Measurements from ENCODE around the gene F5. TPM values are rescaled to one million over a fixed set of nuclear protein-coding genes. Genes with fewer than 3 reads are reported as not detected.

Gene F5
- total and polyA plus RNA-seq, 2 of the 13 experiments (the other 11 are each of a cell fraction or from before 2014, with no cell fraction given) = 38.3 to 64.0 TPM

DNA sequence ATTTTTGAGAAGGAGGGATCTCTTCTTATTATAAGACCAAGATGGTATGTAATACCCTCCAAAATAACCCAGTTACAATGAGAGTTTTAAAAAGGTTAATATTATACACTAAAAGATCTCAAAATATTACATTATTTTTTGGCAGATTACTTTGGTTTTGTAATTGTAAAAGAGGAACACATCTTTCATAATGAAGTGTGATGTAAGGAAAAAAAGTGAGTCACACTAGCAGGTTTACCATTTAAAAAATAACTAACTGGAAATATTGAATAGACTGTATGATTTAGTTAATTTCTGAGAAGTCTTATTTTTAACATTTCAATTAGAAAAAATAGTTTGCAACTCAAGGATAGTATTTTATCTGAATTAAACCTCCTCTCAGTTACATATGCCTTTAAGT, 1.1 kb downstream of the F5 start:
- Histone ChIP-seq H3K36me3 (replicated peaks in 1 of 2; ENCODE audit: control insufficient read depth in 1 of 2, insufficient read depth in 2 of 2, low read length in 2 of 2) (peaks cover 5 to 10% of the 10 kb centered on the region in 2 experiments), H2AFZ (ENCODE audit: low read length) (no peak overlapping the region), H3K27ac (ENCODE audit: extremely low read length, insufficient read depth, low read length) (peak overlapping the region; percentile 95), H3K4me3 (replicated peaks in 1 of 3; ENCODE audit: insufficient read depth in 1 of 3, low read depth in 2 of 3, low read length in 3 of 3) (peak overlapping the region; percentile 84 to 98 (median 98)), H3K4me1 (ENCODE audit: insufficient read depth, low read length) (peaks cover 69% of the 10 kb centered on the region), H3K9me3 (ENCODE audit: low read length) (no peaks in the 10 kb centered on the region), H3K4me2 (ENCODE audit: low read depth, low read length) (peak overlapping the region; percentile 98), H4K20me1 (ENCODE audit: insufficient read depth, low read length) (no peaks in the 10 kb centered on the region), H3K27me3 (ENCODE audit: control insufficient read depth in 1 of 2, insufficient read depth in 2 of 2, low read length in 2 of 2) (no peaks in the 10 kb centered on the region; a peak in 1 of 5 replicates), H3K79me2 (ENCODE audit: insufficient read depth, low read length) (peaks cover 57% of the 10 kb centered on the region), H3K9ac (ENCODE audit: insufficient read depth, low read depth, low read length) (peak overlapping the region; percentile 98)
- no peak for DNase-seq (ENCODE audit: low spot score)
- no peak for FAIRE-seq
- intact Hi-C loops (cut with micrococcal nuclease; ENCODE audit: unreplicated experiment) = loop anchor here (5.0 kb wide), 2 partner anchors 118 to 307 kb away; partner anchors contain the start of gene SCYL3
- ATAC-seq = no peak
- in situ Hi-C loops (cut with HindIII; ENCODE audit: extremely low pct_ligation_motif_present, low pct_unique_long_range_greater_than_20kb) = no loop called here
- TF ChIP-seq RBFOX2 (IDR thresholded peaks at IDR 0.05; ENCODE audit: low read depth, low read length) (peak; percentile 61), HNRNPL (IDR thresholded peaks at IDR 0.05; ENCODE audit: low read depth, low read length) (0 out of 2 replicates have a peak, but pooled peaks have one; percentile 18), ZFP37 (CRISPR knock-in tag; IDR thresholded peaks at IDR 0.05; ENCODE audit: borderline replicate concordance) (no peak), HCFC1 (IDR thresholded peaks at IDR 0.05; ENCODE audit: low read depth, low read length) (no peak)
- ChIA-PET POLR2A (interaction anchor here (2.2 kb wide), 2 partner anchors 8 to 19 kb away, joined by 28 to 60 read pairs; no protein-coding TSS in a partner anchor), CTCF (ENCODE audit: low intra/inter-chr PET ratio, low total read pairs) (no interaction called here)
- TSS peak; percentile 85 for BruUV-seq (replicated peaks)

DNA sequence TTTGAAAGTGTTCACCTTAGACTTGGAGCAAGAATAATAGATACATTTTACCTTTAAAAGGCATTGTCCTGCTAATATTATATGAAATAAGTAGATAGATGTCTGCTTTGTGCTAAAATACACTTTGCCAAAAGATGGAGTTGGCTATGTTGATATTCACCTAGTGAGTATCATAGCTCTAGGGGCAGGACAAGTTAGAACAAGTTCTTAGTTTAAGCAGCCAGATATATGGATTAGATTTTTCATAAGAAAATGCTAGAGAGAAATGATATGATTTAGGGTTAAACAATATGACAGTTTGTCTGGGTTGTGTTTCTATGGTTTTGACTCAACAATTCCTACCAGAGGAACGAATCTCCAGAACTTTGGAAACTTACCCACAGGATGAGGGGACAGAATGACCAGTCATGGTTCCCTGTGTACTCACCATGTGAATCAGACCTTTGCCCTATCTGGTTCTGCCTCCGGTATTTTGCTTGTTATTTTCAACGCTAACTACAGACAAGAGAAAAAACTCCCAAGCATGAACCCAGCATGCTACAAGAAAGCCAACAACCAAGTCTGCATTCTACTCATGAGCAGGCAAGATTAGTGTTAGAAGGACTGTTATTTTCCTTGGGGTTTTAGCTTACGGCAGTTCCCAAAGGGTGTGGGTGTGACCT, 1.7 kb downstream of the F5 start:
- H3K4me2 ChIP-seq (ENCODE audit: low read depth, low read length) = peak overlapping the region; percentile 98
- H2AFZ ChIP-seq (ENCODE audit: low read length) = no peak overlapping the region
- in situ Hi-C loops (cut with HindIII; ENCODE audit: extremely low pct_ligation_motif_present, low pct_unique_long_range_greater_than_20kb) = no loop called here
- peak; percentile 89 for DNase-seq (ENCODE audit: low spot score)
- peaks cover 62% of the 10 kb centered on the region for H3K79me2 ChIP-seq (ENCODE audit: insufficient read depth, low read length)
- BruUV-seq (replicated peaks) = no TSS peak
- POLR2A ChIA-PET = interaction anchor here (0.8 to 2.2 kb wide), 6 partner anchors 8 to 19 kb away, joined by 3 to 28 read pairs (median 5); no protein-coding TSS in a partner anchor
- peaks cover 5 to 14% of the 10 kb centered on the region in 2 experiments for H3K36me3 ChIP-seq (replicated peaks in 1 of 2; ENCODE audit: control insufficient read depth in 1 of 2, insufficient read depth in 2 of 2, low read length in 2 of 2)
- H3K9ac ChIP-seq (ENCODE audit: insufficient read depth, low read depth, low read length) = peak overlapping the region; percentile 98
- peak; percentile 98 for FAIRE-seq
- peak overlapping the region; percentile 84 to 98 (median 98); a peak in 5 of 6 replicates for H3K4me3 ChIP-seq (replicated peaks in 1 of 3; ENCODE audit: insufficient read depth in 1 of 3, low read depth in 2 of 3, low read length in 3 of 3)
- CTCF ChIA-PET (ENCODE audit: low intra/inter-chr PET ratio, low total read pairs) = no interaction called here
- H3K27me3 ChIP-seq (ENCODE audit: control insufficient read depth in 1 of 2, insufficient read depth in 2 of 2, low read length in 2 of 2) = no peaks in the 10 kb centered on the region; a peak in 1 of 5 replicates
- ATAC-seq = peak; percentile 69
- H4K20me1 ChIP-seq (ENCODE audit: insufficient read depth, low read length) = no peaks in the 10 kb centered on the region
- H3K27ac ChIP-seq (ENCODE audit: extremely low read length, insufficient read depth, low read length) = peak overlapping the region; percentile 95
- H3K4me1 ChIP-seq (ENCODE audit: insufficient read depth, low read length) = peaks cover 75% of the 10 kb centered on the region
- intact Hi-C loops (cut with micrococcal nuclease; ENCODE audit: unreplicated experiment) = loop anchor here (5.0 kb wide), 2 partner anchors 117 to 308 kb away; partner anchors contain the start of gene SCYL3
- 0% methylated on average over 4 of the region's 4 CpGs for WGBS (ENCODE audit: low lambda C conversion rate)
- H3K9me3 ChIP-seq (ENCODE audit: low read length) = no peaks in the 10 kb centered on the region
- TF ChIP-seq ZNF562 (CRISPR knock-in tag; IDR thresholded peaks at IDR 0.05; ENCODE audit: borderline replicate concordance) = no peak
- TF ChIP-seq, protein P1, sequence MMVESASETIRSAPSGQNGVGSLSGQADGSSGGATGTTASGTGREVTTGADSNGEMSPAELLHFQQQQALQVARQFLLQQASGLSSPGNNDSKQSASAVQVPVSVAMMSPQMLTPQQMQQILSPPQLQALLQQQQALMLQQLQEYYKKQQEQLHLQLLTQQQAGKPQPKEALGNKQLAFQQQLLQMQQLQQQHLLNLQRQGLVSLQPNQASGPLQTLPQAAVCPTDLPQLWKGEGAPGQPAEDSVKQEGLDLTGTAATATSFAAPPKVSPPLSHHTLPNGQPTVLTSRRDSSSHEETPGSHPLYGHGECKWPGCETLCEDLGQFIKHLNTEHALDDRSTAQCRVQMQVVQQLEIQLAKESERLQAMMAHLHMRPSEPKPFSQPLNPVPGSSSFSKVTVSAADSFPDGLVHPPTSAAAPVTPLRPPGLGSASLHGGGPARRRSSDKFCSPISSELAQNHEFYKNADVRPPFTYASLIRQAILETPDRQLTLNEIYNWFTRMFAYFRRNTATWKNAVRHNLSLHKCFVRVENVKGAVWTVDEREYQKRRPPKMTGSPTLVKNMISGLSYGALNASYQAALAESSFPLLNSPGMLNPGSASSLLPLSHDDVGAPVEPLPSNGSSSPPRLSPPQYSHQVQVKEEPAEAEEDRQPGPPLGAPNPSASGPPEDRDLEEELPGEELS (CRISPR knock-in tag; IDR thresholded peaks at IDR 0.05) = peak; percentile 37; the same call in 1 of the 2 replicates
- no peak for TF ChIP-seq TOPORS (CRISPR knock-in tag; IDR thresholded peaks at IDR 0.05)
- TF ChIP-seq SOX6 (IDR thresholded peaks at IDR 0.05) = no peak
- peak; percentile 68 for TF ChIP-seq SOX6 (CRISPR knock-in tag; IDR thresholded peaks at IDR 0.05)
- TF ChIP-seq NCOA5 (CRISPR knock-in tag; IDR thresholded peaks at IDR 0.05) = no peak
- TF ChIP-seq, protein P2, sequence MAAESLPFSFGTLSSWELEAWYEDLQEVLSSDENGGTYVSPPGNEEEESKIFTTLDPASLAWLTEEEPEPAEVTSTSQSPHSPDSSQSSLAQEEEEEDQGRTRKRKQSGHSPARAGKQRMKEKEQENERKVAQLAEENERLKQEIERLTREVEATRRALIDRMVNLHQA (CRISPR knock-in tag; IDR thresholded peaks at IDR 0.05) = no peak
- TF ChIP-seq, protein P3, sequence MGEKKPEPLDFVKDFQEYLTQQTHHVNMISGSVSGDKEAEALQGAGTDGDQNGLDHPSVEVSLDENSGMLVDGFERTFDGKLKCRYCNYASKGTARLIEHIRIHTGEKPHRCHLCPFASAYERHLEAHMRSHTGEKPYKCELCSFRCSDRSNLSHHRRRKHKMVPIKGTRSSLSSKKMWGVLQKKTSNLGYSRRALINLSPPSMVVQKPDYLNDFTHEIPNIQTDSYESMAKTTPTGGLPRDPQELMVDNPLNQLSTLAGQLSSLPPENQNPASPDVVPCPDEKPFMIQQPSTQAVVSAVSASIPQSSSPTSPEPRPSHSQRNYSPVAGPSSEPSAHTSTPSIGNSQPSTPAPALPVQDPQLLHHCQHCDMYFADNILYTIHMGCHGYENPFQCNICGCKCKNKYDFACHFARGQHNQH (CRISPR knock-in tag; IDR thresholded peaks at IDR 0.05) = peak; percentile 63; the same call in 1 of the 2 replicates
- TF ChIP-seq POLR2AphosphoS5 (IDR thresholded peaks at IDR 0.05; ENCODE audit: low read depth, low read length) = peak; percentile 80
- TF ChIP-seq ATM (IDR thresholded peaks at IDR 0.05; ENCODE audit: borderline replicate concordance) = no peak
- peak; percentile 77; the same call in 1 of the 2 replicates for TF ChIP-seq FOXO1 (CRISPR knock-in tag; IDR thresholded peaks at IDR 0.05)

All from HepG2 (cell line).